Measurements from ENCODE around the gene POLE2. TPM values are rescaled to one million over a fixed set of nuclear protein-coding genes. Genes with fewer than 3 reads are reported as not detected.
"Not testable (repeated sequence)": the region's sequence is repeated elsewhere in the genome, so short reads cannot be mapped to it uniquely, and the experiment has no call there.

POLE2 gene
- 43.4 and 47.2 TPM in 2 replicates for total RNA-seq

- peak within 1 kb of the TSS; percentile 88 for H3K27ac Mint-ChIP-seq
- H3K36me3 Mint-ChIP-seq (ENCODE audit: low read depth): peaks cover 19% of the 10 kb centered on the region
- DNase-seq (ENCODE audit: low spot score): peak; percentile 73
- no peaks in the 10 kb centered on the region for H3K27me3 Mint-ChIP-seq (ENCODE audit: low read depth)
- intact Hi-C loops (cut with micrococcal nuclease): loop anchor here (1.0 to 5.0 kb wide), 2 partner anchors 9 to 174 kb away; no protein-coding TSS in a partner anchor
- peak within 1 kb of the TSS; percentile 90 for H3K4me3 Mint-ChIP-seq (ENCODE audit: low read depth)
- no peaks in the 10 kb centered on the region for H3K9me3 Mint-ChIP-seq
- peaks cover 49% of the 10 kb centered on the region for H3K4me1 Mint-ChIP-seq (ENCODE audit: low read depth)
Measured at GRCh38 chr14:49687942-49688700, at the start of gene POLE2. POLE2 (minus strand) TSS chr14:49688214; CDS start chr14:49688203, 11 bp downstream.

DNA sequence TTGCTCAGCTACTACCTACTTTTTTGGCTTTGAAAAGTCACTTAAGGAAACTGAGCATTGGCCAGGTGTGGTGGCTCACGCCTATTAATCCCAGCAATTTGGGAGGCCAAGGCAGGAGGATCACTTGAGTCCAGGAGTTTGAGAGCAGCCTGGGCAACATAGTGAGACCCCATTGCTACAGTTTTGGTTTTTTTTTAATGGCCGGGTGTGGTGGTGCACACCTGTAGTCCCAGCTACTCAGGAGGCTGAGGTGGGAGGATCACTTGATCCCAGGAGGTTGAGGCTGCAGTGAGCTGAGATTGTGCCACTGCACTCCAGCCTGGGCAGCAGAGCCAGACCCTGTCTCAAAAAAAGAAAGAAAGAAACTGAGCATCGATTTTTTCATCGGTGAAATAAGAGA lies 47.7 kb upstream of the POLE2 start:
- H3K27ac Mint-ChIP-seq; intact Hi-C loops (cut with micrococcal nuclease); H3K36me3 Mint-ChIP-seq (ENCODE audit: low read depth); H3K4me3 Mint-ChIP-seq (ENCODE audit: low read depth); DNase-seq (ENCODE audit: low spot score); H3K27me3 Mint-ChIP-seq (ENCODE audit: low read depth); H3K9me3 Mint-ChIP-seq; H3K4me1 Mint-ChIP-seq (ENCODE audit: low read depth): not testable (repeated sequence)

- no peaks in the 10 kb centered on the region for H3K27me3 Mint-ChIP-seq (ENCODE audit: low read depth)
- no peak overlapping the region for H3K4me3 Mint-ChIP-seq (ENCODE audit: low read depth)
- intact Hi-C loops (cut with micrococcal nuclease): no loop called here
- H3K27ac Mint-ChIP-seq: no peak overlapping the region
- DNase-seq (ENCODE audit: low spot score): no peak
- no peaks in the 10 kb centered on the region for H3K4me1 Mint-ChIP-seq (ENCODE audit: low read depth)
- no peaks in the 10 kb centered on the region for H3K36me3 Mint-ChIP-seq (ENCODE audit: low read depth)
- H3K9me3 Mint-ChIP-seq: no peaks in the 10 kb centered on the region
Measured at GRCh38 chr14:49733836-49734235, 45.8 kb upstream of the POLE2 start.

GRCh38 chr14:49732896-49733295 lies 44.9 kb upstream of the POLE2 start:
- no peak for DNase-seq (ENCODE audit: low spot score)
- Mint-ChIP-seq H3K4me1 (ENCODE audit: low read depth) (no peaks in the 10 kb centered on the region), H3K36me3 (ENCODE audit: low read depth) (no peaks in the 10 kb centered on the region), H3K4me3 (ENCODE audit: low read depth) (no peak overlapping the region), H3K27ac (no peak overlapping the region), H3K27me3 (ENCODE audit: low read depth) (no peaks in the 10 kb centered on the region), H3K9me3 (no peaks in the 10 kb centered on the region)
- intact Hi-C loops (cut with micrococcal nuclease): no loop called here

DNA sequence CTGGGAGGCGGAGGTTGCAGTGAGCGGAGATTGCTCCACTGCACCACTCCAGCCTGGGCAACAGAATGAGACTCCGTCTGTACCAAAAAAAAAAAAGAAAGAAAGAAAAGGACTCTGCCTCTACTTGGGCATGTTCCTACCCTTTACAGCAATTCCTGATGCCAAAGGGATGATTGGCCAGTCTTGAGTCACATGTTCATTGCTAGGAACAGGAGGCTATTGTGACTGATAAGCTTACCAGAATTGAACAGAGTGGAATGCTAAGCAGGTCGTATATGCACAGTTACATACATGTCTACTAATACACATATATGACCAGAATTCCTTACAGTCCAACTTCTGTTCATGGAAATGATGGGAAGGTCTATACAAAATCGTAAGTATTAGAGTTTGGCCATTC lies 39.2 kb upstream of the POLE2 start:
- Mint-ChIP-seq H3K9me3 (no peaks in the 10 kb centered on the region), H3K4me1 (ENCODE audit: low read depth) (no peaks in the 10 kb centered on the region), H3K36me3 (ENCODE audit: low read depth) (no peaks in the 10 kb centered on the region), H3K4me3 (ENCODE audit: low read depth) (no peak overlapping the region), H3K27ac (no peak overlapping the region), H3K27me3 (ENCODE audit: low read depth) (no peaks in the 10 kb centered on the region)
- DNase-seq (ENCODE audit: low spot score): no peak
- intact Hi-C loops (cut with micrococcal nuclease): no loop called here

- H3K27me3 Mint-ChIP-seq (ENCODE audit: low read depth); H3K4me1 Mint-ChIP-seq (ENCODE audit: low read depth); intact Hi-C loops (cut with micrococcal nuclease); H3K27ac Mint-ChIP-seq; H3K36me3 Mint-ChIP-seq (ENCODE audit: low read depth); H3K4me3 Mint-ChIP-seq (ENCODE audit: low read depth); DNase-seq (ENCODE audit: low spot score): not testable (repeated sequence)
- peaks cover 15% of the 10 kb centered on the region for H3K9me3 Mint-ChIP-seq
Measured at GRCh38 chr14:49721733-49722435, 33.9 kb upstream of the POLE2 start.

DNA sequence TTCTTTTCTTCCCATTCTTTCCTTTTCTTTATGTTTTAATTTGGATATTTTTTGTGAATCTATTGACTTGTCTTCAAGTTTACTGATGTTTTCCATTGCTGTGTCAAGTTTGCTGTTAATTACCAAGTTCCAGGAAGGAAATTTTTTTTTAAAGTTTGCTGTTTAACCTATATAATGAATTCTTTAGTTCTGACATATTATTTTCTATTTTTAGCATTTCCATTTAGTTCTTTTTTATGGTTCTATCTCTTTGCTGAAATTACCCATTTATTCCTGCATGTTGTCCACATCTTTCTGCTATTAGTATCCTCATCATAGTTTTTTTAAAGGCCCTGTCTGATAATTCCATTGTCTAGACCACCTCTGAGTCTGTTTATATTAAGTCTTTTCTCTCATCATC lies 32.7 kb upstream of the POLE2 start:
- intact Hi-C loops (cut with micrococcal nuclease): no loop called here
- peaks cover 10% of the 10 kb centered on the region for H3K36me3 Mint-ChIP-seq (ENCODE audit: low read depth)

GRCh38 chr14:49710993-49711392 lies 23.0 kb upstream of the POLE2 start:
- H3K9me3 Mint-ChIP-seq; intact Hi-C loops (cut with micrococcal nuclease); H3K27me3 Mint-ChIP-seq (ENCODE audit: low read depth); H3K4me3 Mint-ChIP-seq (ENCODE audit: low read depth); H3K27ac Mint-ChIP-seq; H3K36me3 Mint-ChIP-seq (ENCODE audit: low read depth); DNase-seq (ENCODE audit: low spot score); H3K4me1 Mint-ChIP-seq (ENCODE audit: low read depth): not testable (repeated sequence)

More for the DNA sequence above, 32.7 kb upstream of the POLE2 start:
- Mint-ChIP-seq H3K4me3 (ENCODE audit: low read depth) (no peak overlapping the region), H3K27me3 (ENCODE audit: low read depth) (no peaks in the 10 kb centered on the region), H3K9me3 (peaks cover 15% of the 10 kb centered on the region), H3K4me1 (ENCODE audit: low read depth) (no peaks in the 10 kb centered on the region), H3K27ac (no peak overlapping the region)
- no peak for DNase-seq (ENCODE audit: low spot score)

DNA sequence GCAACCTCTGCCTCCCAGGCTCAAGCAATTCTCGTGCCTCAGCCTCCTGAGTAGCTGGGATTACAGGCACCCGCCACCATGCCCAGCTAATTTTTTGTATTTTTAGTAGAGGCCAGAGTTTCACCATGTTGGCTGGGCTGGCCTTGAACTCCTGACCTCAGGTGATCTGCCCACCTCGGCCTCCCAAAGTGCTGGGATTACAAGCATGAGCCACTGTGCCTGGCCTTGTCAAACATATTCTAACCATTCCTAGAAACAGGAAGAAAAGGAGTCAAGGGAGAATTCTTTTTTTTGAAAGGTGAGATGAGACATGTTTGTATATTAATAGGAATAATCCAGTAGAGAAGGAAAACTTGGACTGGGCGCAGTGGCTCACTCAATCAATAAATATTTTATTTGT lies 16.5 kb upstream of the POLE2 start:
- H3K4me3 Mint-ChIP-seq (ENCODE audit: low read depth); DNase-seq (ENCODE audit: low spot score); H3K9me3 Mint-ChIP-seq; H3K27me3 Mint-ChIP-seq (ENCODE audit: low read depth); H3K36me3 Mint-ChIP-seq (ENCODE audit: low read depth); intact Hi-C loops (cut with micrococcal nuclease); H3K4me1 Mint-ChIP-seq (ENCODE audit: low read depth); H3K27ac Mint-ChIP-seq: not testable (repeated sequence)

DNA sequence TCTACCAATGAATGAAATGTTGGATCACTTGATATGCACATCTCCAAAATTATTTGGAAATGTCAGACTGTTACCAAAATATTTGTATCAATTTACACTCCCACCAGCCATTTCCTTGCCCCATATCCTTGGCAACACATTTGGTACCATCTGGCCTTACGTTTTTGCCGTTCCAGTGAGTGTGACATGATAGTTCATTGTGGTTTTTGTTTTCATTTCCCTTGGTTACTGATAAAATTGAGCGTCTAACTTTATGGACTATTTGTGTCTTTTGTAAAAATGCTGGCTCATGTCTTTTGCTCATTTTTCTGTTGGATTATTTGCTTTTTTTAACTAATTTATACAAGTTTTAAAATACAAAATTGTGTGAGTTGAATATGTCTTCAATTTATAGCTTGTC lies 16.0 kb upstream of the POLE2 start:
- no peak for DNase-seq (ENCODE audit: low spot score)
- Mint-ChIP-seq H3K27ac (no peak overlapping the region), H3K4me1 (ENCODE audit: low read depth) (peaks cover 3% of the 10 kb centered on the region), H3K9me3 (no peaks in the 10 kb centered on the region), H3K27me3 (ENCODE audit: low read depth) (no peaks in the 10 kb centered on the region), H3K36me3 (ENCODE audit: low read depth) (peaks cover 4% of the 10 kb centered on the region), H3K4me3 (ENCODE audit: low read depth) (no peak overlapping the region)
- intact Hi-C loops (cut with micrococcal nuclease): no loop called here

GRCh38 chr14:49702725-49703124 lies 14.7 kb upstream of the POLE2 start:
- H3K27ac Mint-ChIP-seq: no peak overlapping the region
- peaks cover 3% of the 10 kb centered on the region for H3K4me1 Mint-ChIP-seq (ENCODE audit: low read depth)
- no peaks in the 10 kb centered on the region for H3K27me3 Mint-ChIP-seq (ENCODE audit: low read depth)
- H3K4me3 Mint-ChIP-seq (ENCODE audit: low read depth): no peak overlapping the region
- no peaks in the 10 kb centered on the region for H3K9me3 Mint-ChIP-seq
- no peak for DNase-seq (ENCODE audit: low spot score)
- H3K36me3 Mint-ChIP-seq (ENCODE audit: low read depth): peaks cover 4% of the 10 kb centered on the region
- intact Hi-C loops (cut with micrococcal nuclease): no loop called here

- not testable (repeated sequence) for H3K27ac Mint-ChIP-seq; H3K27me3 Mint-ChIP-seq (ENCODE audit: low read depth); DNase-seq (ENCODE audit: low spot score); H3K36me3 Mint-ChIP-seq (ENCODE audit: low read depth); H3K9me3 Mint-ChIP-seq
- intact Hi-C loops (cut with micrococcal nuclease): loop anchor here (1.0 to 5.0 kb wide), 4 partner anchors 59 to 619 kb away; partner anchors contain the start of genes DMAC2L, DNAAF2, L2HGDH and RPS29
- peaks cover 24% of the 10 kb centered on the region for H3K4me1 Mint-ChIP-seq (ENCODE audit: low read depth)
- peak overlapping the region; percentile 84 for H3K4me3 Mint-ChIP-seq (ENCODE audit: low read depth)
Measured at GRCh38 chr14:49693735-49694124, 5.7 kb upstream of the POLE2 start.
